Fibroblast of lung (primary cell): Measurements from ENCODE around the gene PIGZ.

Source experiments
- CTCF ChIP-seq, 2 donors: IDR thresholded peaks in 1 of 2; conservative IDR thresholded peaks in 1 of 2; 1 replicate in 1 of 2; 2 replicates in 1 of 2; pipeline ENCODE4 v1.5.1; 2011 to 2012; ENCODE audit warnings: low read length in 2 of 2, control low read depth in 1 of 2, inconsistent platforms in 1 of 2, low read depth in 1 of 2, mild to moderate bottlenecking in 1 of 2
- EZH2 ChIP-seq: IDR thresholded peaks from 2 replicates; pipeline ENCODE4 v1.5.1; 2012; ENCODE audit warnings: low read length, control low read depth, mild to moderate bottlenecking; ENCODE audit errors: missing control alignments

- TF ChIP-seq CTCF (conservative IDR thresholded peaks at IDR 0.05 in 1 of 2, IDR thresholded peaks at IDR 0.05 in 1 of 2; ENCODE audit: low read depth in 1 of 2, low read length in 2 of 2) (no peak), EZH2 (no peak)
These were observed 40.9 kb upstream of the PIGZ start for GRCh38 chr3:197009532-197010019.
